HG02571 (cell line): Measurements from ENCODE around the gene KCNAB1.
"Not testable (repeated sequence)": the region's sequence is repeated elsewhere in the genome, so short reads cannot be mapped to it uniquely, and the experiment has no call there.

Experiments
- ATAC-seq: cut with Tn5 transposase; IDR thresholded peaks from one replicate; pipeline ENCODE4 v1.9.1; 2021; ENCODE audit warnings: mild to moderate bottlenecking, moderate library complexity; ENCODE audit not compliant: unreplicated experiment

KCNAB1 gene

DNA sequence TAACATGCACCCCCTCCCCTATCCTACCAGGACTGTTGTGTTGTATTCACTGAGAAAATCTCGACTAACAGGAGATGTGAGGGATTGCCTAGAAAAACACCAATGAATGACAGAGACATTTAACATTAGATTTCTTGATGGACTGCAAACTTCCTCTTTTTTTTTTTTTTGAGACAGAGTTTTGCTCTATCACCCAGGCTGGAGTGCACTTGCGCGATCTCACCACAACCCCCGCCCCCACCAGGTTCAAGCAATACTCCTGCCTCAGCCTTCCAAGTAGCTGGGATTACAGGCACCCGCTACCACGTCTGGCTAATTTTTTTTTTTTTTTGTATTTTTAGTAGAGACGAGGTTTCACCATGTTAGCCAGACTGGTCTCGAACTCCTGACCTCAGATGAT lies 17.0 kb downstream of the KCNAB1 start:
- not testable (repeated sequence) for ATAC-seq

DNA sequence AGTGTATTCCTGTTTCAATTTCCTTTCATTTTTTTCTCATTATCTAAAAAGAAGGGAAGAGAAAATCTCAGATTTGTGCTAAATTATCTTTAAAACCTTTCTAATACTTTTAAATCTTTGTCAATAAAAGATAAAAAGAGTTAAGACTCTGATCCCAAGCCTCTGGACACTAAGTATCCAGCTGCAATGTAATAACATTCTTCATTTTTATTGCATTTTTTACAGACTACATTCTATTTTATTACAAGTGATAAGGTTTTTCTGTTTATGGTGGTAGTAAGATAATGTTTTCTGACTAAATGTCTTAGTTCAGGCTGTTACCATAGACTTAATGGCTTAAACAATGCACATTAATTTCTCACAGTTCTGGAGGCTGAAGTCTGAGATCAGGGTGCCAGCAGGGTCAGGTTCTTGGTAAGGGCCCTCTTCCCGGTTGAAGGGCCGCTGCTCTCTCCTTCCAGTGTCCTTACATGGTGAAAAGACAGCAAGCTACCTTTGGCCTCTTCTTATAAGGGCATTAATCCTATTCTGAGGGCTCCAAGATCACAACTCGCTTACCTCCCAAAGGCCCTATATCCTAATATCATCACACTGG lies 19.7 kb downstream of the KCNAB1 start:
- no peak for ATAC-seq

DNA sequence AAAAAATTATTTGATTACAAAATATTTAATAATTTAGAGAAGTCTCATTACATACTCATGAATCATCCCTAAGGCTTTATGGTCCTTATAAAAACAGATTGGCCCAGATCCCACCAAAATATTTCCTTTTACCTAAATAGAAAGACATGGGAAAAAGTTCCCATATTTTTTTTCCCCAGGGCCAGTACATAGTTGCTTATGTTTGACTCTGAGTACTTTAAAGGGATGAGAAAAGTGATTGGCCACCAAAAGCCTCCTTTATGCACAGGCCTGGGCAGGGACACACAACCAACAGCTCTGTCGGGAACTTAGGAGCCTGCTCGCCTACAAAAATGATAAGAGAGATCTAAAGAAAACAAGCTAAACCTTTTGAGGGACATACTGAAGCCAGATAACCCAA lies 22.3 kb downstream of the KCNAB1 start:
- no peak for ATAC-seq

DNA sequence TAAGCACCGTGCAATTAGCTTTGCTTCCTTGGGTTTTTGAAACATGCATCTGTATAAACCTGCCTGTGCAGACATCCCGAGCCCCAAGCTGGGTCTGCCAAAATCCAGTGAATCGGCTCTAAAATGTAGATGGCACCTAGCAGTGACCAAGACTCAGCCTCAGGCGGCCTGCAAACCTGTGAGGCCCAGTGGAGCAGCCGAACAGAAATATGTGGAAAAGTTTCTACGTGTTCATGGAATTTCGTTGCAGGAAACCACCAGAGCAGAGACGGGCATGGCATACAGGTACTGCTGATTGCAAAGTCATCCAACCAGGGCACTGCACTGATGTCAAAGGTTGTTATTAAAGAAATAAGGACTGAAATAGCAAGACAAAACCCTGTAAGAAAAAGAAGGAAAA lies 22.8 kb downstream of the KCNAB1 start:
- ATAC-seq: no peak

DNA sequence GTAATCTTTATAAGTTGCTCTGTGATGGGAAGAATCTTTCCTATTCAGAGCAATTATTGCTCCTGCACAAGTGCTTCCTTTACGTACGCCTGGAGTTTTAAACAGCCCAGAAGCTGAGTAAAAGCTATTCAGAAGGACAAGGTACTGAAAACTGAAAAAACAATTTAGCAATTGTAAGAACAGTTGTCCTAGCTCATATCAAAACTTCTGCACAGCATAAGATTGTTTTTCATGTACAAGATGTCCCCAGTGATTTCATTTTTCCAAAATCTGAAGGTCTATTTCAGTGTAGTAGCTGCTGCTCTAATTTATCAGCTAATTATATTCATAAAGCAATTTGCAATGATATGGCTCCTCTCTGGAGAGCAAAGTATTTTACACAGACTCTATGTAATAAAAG lies 23.7 kb downstream of the KCNAB1 start:
- ATAC-seq: no peak

DNA sequence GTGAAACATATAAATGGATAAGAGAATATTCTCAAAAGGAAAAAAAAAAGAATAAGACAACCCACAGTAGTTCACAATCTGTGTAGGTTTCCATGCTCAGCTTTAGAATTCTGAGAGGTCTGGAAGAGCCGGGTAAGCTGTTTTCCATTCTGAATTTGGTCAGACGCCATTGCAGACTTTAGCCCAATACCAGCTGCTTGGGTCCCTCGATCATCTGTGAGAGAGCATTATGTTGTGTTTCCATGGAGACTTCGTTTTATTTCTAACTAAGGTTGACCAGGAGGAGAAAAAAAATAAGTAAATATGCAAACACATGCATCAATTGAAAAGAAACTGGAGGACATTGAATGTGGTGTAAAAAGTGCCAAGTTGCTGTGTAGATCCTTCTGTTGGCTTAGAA lies 25.5 kb downstream of the KCNAB1 start:
- ATAC-seq: no peak

DNA sequence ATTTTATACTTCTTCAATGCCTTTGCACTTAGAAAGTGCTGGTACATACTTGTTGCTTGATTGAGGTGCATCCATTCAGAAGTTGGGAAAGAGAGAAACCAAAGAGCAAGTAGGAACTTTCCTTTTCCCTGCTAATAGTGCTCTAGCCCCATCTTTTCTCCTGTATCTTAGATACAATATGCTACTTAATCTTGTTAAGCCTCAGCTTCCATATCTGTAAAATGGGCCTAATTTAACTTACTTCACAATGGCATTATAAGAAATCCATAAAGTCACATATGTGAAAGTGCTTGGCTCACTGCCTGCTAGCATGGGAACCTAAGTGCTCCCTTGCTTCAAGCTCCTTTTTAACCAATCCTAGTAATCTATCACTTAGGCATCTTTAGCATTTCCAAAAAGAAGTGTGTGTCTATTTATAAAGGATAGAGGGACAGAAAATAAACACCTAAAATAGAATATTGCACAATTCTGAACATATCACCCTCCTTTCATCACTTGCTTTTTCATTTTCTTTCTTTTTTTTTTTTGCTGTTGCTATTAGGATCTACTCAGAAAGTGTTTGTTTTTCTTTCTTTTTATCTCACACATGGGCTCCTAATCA lies 28.1 kb downstream of the KCNAB1 start:
- no peak for ATAC-seq

DNA sequence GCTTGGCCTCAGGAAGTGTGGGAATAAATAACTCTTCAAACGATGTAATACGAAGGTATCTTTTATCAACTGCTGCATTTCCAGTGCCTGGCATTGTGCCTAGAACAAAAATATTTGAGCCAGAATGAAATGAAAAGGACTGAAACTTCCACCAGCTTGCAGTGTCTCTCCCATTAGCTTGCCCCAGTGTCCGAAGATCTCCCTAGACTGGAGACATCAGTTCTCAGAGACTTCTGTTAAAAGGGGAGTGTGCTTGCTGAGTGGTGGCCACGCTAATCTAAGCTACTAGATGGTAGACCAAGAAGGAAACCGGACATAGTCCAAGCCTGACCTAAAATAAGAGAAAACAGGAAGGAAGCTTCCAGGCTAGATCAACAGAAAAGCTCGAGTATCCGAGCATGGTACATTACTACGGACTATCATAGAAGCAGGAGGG lies 28.6 kb downstream of the KCNAB1 start:
- no peak for ATAC-seq

DNA sequence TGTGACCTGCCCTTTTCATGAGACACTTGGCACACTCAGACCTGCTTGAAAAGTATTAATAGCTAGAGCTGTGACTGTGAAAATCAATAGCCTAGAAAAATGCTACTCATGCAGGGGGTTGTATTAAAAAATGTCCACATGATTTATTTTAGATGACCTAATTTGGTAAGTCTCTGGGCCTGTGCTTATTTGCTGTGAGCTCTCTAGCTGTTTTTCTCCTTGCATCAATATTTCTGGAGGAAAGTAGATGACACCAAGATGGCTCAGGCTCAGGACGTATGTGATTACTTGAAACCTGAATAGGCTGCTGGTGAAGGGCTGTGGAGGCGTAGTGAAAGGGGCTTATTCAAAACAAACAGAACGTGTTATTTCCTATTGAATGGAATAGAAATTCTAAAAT lies 29.5 kb downstream of the KCNAB1 start:
- ATAC-seq: no peak

DNA sequence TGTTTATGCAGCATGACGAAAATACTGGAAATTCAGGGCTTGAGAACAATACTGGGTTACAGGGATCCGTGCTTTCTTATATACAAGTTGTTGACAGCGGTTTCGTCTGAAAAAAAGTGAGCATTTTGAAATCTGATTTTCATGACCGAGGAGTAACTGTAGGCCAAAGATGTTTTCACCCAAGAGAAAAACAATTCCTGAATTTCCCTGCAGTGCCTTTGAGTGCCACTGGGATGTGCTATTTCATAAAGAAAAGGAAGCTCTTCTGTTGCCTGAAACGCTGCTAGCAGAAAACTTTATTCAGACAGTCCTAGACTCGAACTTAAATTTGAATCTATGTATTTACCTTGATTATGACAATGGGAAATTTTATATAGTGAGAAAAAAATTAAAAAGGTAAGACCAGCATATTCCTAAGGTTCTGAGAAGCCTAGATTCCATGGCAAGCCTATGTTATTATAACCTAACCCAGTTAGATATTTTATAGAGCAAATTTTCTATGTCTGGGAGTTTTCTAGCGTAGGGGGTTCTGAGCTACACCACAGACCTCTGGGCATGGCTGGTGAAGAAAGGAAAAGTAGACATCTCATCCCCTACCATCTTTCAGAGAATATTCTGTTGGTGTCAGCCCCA lies 30.2 kb downstream of the KCNAB1 start:
- ATAC-seq: peak; percentile 63

DNA sequence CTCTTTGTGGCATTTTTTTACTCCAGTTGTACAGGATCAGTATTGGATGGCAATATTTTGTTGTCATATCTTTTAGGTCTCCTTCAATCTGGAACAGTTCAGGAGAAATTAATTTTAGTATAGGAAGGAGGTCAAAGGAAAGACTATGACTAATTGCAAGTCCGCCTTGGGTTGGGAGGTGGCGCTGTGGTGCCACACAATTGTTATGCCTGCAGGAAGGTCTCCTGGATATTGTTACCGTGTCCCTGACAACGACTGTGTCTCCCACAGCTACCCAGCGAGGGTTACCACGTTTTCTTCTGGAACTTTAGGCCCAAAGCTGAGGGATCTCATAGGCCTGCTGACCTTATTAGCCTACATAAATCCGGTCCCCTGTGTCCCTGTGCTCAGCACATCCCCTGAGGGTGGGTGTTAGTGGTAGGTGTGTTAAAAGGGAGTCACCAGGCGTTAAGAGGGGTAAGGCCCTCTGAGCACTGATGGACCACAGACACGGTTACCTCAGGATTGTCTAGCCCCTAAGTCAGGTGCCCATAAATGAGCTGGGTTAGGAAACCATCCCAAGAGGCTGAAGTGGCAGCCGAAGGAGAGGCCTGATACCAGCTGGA lies 31.5 kb downstream of the KCNAB1 start:
- peak; percentile 61 for ATAC-seq

DNA sequence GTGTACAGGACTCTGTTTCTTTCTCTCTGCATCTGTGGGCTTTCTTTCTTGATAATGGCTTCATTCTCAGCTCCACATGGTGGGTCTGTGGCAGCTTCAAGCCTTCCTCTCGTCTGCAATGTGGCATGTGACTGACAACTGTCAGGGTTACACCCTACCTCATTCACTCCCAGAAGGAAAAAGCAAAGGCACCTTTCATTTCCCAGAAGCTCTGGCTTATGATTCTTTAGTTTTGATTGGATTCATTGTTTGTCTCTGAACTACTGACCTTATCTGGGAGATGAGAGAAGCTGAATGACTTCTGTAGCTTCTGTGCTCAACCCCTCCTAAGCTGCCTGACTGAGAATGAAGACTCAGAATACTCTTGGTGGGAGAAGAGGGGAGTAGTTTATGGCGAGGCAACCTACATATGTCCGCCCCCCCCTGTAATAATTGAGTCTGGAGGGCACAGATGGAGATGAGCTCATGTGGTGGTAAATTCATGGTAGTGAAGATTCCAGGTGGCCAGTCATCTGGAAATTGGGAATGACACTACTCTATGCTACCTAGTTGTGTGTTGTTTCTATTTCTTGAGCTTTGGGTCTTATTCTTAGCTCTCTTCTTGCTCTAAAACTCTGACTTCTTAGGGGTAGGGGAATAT lies 38.4 kb downstream of the KCNAB1 start:
- ATAC-seq: no peak

DNA sequence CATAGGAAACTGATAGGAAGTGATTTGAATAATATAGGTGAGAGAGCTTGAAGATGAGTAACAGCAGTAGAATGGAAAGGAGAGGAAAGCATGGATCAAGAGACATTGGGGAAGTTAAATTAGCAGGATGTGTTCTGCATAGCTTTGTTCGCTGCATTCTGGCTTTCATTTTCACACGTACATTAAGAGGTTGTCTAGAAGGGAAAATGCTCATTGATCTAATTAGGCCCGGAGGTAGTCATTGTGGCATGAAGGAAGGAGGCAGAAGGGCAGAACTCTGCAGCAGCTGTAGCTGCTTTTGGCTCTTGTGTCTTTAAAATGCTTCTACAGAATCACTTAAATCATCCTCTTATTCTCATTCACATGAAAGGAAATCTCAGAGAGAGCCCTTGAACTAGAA lies 40.3 kb downstream of the KCNAB1 start:
- peak; percentile 79 for ATAC-seq

DNA sequence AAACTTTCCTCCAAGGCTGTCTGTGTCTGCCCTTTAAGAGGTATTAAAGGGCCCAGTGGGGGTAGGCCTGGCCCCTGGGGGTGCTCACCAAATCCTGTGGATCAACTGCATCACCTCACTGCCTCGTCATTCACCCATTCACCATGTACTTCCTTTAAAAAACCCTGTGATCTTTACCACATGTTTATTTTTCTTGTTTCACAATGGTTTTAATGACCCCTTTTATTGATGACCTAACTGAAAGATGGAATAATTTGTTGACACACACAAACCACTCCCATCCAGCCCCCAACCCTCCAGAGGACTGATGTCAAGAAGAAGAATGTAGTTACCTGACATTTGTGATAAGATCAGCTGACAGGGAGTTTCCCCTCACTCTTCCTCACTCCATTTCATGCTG lies 40.8 kb downstream of the KCNAB1 start:
- ATAC-seq: no peak

DNA sequence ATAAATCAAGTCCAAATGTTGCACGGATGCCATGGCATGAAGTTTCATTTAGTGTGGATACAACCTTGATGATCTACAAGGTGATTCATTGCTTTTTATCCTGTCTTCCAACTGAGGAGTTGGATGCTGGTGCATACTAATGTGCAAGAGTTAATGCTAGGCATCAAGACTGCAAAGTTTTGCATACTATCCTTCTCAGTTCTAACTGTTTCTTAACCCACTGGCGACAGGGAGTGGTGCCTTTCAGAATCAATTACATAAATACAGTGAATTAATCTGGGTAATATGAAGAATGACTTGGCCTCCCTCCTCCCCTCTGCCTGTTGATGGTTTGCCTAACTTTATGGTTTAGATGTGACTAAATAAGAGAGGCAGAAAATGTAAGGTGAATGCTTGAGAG lies 43.5 kb downstream of the KCNAB1 start:
- no peak for ATAC-seq

DNA sequence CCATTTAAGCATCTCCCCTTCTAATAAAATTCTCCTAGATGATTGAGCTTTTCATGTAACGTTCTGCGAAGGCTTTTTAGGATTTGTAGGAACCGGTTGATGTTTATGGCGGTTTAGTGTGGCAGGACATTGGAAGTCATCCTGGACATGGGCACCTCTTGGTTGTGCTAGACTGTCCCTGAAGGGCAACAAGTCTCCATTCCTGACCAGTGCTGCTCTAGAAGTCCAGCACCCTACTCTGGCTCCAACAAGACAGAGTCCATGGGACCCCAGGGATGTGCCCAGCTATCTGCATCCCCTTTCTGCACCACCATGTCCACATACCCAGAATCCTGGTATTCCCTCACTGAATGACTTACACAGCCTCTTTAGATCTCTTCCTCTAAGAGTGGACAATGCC lies 46.4 kb downstream of the KCNAB1 start:
- ATAC-seq: no peak

DNA sequence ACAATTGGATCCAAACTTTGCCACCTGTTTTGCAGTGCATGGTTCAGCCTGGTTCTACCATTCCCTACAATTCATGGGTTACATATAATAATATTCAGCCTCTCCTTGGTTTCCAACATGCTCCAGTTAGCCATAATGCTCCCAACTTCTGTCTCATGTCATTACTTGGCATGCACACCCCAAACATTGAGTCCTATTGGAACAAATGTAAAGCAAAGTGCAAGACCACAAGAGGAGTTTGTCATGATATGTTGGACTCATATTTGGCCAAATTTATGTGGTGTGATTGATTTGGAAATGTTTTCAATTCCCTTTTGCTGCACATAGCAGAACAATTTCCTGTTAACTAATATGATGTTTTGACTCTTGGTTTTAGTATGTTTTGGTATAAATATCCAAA lies 50.2 kb downstream of the KCNAB1 start:
- no peak for ATAC-seq

DNA sequence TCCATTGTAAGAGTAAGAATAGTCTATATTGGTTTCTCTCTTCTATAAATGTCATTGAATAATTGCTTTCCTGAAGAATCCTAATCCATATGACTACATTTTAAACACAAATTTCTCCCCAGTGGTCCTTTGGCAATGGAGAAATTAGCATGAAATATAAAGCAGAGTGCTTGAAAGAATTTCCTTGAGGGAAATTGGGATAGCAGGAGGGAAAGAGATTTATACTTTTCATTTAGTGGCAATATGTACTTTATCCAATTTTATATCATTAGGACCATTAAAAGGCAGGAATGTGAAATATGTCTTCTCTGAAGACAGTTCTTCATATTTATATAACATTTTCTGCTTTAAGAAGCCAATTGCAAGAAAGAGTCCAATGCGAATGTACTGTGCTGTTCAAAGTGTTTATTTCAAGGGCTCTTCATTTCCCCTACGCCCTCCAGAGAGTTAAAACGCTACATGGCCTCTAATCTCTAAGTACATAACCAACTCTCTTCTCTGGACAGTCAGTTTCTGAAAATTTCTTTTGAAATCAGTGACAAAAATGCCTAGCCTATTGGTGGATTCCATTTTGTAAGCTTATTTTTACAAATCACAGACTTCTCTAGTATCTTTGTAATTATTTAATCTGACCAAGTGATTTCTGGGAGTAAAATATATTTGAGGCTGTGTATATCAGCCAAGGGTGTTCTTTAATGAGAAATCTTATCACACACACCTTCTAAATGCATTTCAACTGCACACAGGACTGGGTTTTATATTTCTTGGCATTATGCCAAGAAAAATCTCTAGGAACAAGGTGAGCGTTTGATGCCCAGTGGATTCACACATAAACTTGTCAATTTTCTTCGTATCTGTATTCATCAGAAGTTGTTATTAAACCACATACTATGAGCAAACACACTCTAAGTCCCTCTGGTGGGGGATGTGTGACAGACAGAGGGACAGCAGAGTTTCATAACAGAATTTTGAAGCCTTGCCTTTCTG lies 51.2 kb downstream of the KCNAB1 start:
- no peak for ATAC-seq

DNA sequence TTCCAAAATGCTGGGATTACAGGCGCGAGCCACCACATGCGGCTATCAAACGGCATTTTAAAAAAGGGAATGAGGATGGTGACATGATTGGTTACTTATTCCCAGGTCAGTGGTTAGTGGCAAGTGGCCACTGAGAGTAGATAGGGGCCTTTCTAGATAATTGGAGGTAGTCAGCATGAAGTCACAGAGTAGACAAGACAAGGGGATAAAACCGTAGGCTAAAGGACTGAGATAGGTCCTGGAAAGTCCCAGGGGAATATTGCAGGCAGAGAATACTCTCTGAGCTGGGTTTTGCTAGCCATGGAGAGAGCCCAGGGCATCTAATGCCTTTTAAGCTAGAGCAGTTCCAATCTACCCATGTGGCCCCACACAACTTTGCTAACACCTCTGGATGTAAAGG lies 52.2 kb downstream of the KCNAB1 start:
- ATAC-seq: no peak

DNA sequence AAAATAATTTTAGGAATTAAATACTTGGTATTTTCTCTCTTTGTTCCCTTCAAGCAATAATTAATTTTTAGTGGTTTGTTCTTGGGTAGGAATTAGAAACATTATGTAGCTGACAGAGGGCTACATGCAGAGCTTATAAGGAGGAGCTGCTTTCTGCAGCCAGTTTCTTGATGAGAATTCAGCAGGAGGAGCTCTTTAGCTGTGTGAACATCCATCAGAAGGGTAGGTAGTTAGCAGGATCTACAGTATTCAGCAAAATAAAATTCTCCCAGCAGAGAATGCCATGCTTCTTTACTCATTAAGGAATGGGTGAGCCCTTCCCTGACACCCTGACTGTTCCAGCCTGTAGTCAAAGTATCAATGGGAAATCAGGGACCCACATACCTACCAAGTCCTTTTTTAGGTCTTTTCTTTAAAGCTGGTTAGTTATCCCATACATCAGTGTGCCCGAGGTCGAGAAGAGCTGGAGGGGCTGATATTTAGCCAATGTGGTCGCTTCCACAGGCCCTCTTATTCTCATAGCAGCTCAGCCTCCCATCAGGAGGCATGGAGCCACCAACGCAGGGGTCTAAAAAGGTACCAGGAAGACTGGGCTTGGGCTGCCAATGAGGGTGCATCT lies 54.0 kb downstream of the KCNAB1 start:
- no peak for ATAC-seq
